Nephron progenitor cell (in vitro differentiated cells): ENCODE measurements around the gene ATP8B3.

Experiments used
- DNase-seq: peaks from one replicate; pipeline ENCODE4 v3.0.0; 2021
- H3K27ac Mint-ChIP-seq: 2 replicates; pipeline ENCODE4 v1.8.0; 2021; ENCODE audit warnings: mild to moderate bottlenecking, moderate library complexity, mixed read lengths
- H3K27me3 Mint-ChIP-seq: 2 replicates; pipeline ENCODE4 v1.8.0; 2021; ENCODE audit warnings: mild to moderate bottlenecking, low read depth, mixed read lengths; ENCODE audit not compliant: poor library complexity
- H3K36me3 Mint-ChIP-seq: 2 replicates; pipeline ENCODE4 v1.8.0; 2021; ENCODE audit warnings: low read depth, mixed read lengths
- H3K4me1 Mint-ChIP-seq: 2 replicates; pipeline ENCODE4 v1.8.0; 2021; ENCODE audit warnings: mixed read lengths
- H3K4me3 Mint-ChIP-seq: 2 replicates; pipeline ENCODE4 v1.8.0; 2021; ENCODE audit warnings: mild to moderate bottlenecking, moderate library complexity, mixed read lengths
- H3K9me3 Mint-ChIP-seq: 2 replicates; pipeline ENCODE4 v1.8.0; 2021; ENCODE audit warnings: mild to moderate bottlenecking, moderate library complexity, mixed read lengths
- TF ChIP-seq, protein P1 (sequence below): fragments of 200-600 bp; sonication (generic); IDR thresholded peaks from 2 replicates; pipeline ENCODE4 v1.5.0; 2021; ENCODE audit warnings: antibody characterized with exemption

ATP8B3 gene

DNA sequence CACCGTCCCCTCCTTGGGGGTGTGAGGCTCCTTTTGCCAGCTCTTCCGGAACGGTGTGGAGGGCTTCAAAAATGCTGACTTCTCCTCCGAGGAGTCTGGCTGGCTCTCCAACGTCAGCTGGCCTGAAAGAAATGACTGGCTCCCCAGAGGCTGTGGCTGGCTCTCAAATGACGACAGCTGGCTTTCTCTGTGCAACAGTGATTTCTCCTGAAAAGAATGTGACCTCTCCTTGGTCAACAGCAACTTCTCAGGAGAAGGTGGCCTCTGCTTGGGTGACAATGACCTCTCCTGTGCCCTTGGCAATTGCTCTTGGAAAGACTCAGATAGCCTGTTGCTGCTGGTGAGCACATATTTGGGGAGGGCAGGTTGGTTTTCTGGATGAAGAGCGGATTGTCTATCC, 29.6 kb downstream of the ATP8B3 start:
- TF ChIP-seq, protein P1, sequence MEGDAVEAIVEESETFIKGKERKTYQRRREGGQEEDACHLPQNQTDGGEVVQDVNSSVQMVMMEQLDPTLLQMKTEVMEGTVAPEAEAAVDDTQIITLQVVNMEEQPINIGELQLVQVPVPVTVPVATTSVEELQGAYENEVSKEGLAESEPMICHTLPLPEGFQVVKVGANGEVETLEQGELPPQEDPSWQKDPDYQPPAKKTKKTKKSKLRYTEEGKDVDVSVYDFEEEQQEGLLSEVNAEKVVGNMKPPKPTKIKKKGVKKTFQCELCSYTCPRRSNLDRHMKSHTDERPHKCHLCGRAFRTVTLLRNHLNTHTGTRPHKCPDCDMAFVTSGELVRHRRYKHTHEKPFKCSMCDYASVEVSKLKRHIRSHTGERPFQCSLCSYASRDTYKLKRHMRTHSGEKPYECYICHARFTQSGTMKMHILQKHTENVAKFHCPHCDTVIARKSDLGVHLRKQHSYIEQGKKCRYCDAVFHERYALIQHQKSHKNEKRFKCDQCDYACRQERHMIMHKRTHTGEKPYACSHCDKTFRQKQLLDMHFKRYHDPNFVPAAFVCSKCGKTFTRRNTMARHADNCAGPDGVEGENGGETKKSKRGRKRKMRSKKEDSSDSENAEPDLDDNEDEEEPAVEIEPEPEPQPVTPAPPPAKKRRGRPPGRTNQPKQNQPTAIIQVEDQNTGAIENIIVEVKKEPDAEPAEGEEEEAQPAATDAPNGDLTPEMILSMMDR: no peak
- Mint-ChIP-seq H3K27ac (no peak overlapping the region), H3K36me3 (no peaks in the 10 kb centered on the region), H3K9me3 (peaks cover 33% of the 10 kb centered on the region), H3K4me3 (no peak overlapping the region), H3K27me3 (peaks cover 100% of the 10 kb centered on the region), H3K4me1 (no peaks in the 10 kb centered on the region)
- no peak for DNase-seq

DNA sequence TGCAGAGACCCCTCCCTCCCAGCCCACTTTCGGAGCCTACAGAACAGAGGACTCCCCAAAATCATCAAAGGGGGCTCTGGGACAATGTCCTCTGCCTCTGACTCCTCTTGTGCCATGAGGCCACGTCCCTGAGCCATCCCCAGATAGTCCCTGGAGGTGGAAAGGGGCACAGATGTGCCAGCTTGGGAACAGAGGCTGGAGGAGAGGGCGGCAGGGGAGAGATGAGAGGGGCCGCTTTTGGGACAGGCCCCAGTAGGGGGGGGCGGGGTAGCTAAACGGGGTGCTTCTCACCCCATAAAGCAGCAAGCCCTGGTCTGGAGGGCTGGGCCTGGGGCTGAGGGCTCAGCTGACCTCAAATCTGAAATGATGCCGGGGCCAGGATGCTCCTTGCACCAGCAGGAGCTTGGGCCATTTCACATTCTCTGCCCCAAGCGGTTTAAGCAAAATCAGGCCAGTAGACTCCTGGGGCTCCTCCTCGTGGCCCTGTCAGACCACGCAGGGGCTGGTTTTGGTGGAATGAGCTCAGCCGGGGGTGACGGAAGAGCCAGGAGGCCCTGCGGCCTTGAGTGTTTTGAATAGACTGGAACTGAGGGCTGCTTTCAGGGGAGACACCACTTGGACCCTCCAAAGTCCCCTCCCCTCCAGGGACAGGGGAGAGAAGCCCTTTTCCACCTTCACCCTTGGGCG, 31.7 kb downstream of the ATP8B3 start:
- no peaks in the 10 kb centered on the region for H3K4me1 Mint-ChIP-seq

DNA sequence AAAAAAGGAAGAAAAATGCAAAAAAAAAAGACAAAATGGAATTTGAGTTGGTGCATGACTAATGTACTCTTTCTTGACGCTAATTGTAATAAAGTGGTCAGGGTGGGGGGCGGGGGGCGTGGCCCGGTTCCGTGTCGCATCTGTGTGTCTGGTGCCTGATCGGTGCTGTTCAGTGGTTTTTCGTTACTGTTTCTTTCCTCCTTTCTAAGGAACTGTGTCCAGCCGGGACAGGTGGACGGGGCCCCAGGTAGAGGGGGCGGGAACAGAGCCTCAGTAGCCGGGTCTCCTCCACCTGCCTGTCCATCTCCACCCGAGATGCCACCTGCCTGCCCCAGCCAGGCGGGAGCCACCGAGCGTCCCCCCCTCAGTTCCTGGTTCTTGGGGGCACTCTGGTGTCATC, 32.5 kb downstream of the ATP8B3 start:
- Mint-ChIP-seq H3K4me1 (no peaks in the 10 kb centered on the region), H3K36me3 (peaks cover 4% of the 10 kb centered on the region), H3K4me3 (no peak overlapping the region), H3K27ac (no peak overlapping the region), H3K27me3 (peaks cover 100% of the 10 kb centered on the region), H3K9me3 (peaks cover 56% of the 10 kb centered on the region)
- TF ChIP-seq, protein P1: no peak
- no peak for DNase-seq

More for the DNA sequence above, 31.7 kb downstream of the ATP8B3 start:
- Mint-ChIP-seq H3K9me3 (peaks cover 51% of the 10 kb centered on the region), H3K27me3 (peaks cover 100% of the 10 kb centered on the region), H3K36me3 (peaks cover 4% of the 10 kb centered on the region), H3K27ac (no peak overlapping the region), H3K4me3 (no peak overlapping the region)
- TF ChIP-seq, protein P1: no peak
- no peak for DNase-seq

DNA sequence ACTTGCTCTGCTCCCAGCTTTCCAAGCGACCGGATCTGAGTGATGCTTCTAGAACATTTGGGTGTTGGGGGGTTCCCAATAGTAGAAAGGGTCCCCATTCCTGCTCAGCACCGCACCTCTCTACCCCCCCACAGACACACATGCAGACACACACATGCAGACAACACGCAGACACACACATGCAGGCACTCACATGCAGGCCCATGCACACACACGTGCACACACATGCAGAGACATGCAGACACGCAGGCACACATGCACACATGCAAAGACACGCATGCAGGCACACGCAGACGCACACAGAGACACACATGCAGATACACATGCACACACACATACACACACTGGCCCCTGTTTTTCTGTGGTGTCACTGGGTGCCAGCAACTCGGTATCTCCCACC, 34.9 kb downstream of the ATP8B3 start:
- DNase-seq: no peak
- no peak overlapping the region for H3K4me3 Mint-ChIP-seq
- no peak overlapping the region for H3K27ac Mint-ChIP-seq
- H3K9me3 Mint-ChIP-seq: peaks cover 62% of the 10 kb centered on the region
- H3K36me3 Mint-ChIP-seq: peaks cover 4% of the 10 kb centered on the region
- TF ChIP-seq, protein P1: no peak
- H3K4me1 Mint-ChIP-seq: no peaks in the 10 kb centered on the region
- peaks cover 100% of the 10 kb centered on the region for H3K27me3 Mint-ChIP-seq

DNA sequence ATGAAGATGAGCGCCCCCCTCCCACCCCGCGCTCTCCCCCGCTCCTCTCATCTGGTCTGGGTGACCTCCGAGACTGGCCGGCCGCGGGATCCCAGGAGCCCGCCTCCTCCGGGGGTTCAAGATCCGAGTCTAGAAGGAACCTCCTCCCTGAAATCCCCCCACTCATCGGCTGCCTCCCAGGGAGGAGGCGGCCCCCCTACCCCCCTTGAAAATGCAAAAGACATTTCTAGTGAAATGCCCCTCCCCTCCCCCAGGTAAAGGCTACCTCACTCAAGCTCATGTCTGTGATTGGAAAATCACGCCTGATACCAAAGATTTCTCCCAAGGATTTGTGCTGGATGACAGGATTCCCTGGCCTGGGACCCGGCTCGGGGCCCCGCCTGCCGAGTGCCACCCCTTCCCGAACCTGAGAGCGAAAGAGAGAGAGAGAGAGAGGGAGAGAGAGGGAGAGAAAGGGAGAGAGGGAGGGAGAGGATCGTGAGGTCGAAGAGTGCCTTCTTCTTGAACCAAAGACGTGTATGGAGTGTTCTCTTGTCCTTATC, 35.4 kb downstream of the ATP8B3 start:
- TF ChIP-seq, protein P1: no peak
- peaks cover 99% of the 10 kb centered on the region for H3K27me3 Mint-ChIP-seq

More for the DNA sequence above, 35.4 kb downstream of the ATP8B3 start:
- H3K27ac Mint-ChIP-seq: no peak overlapping the region
- no peak for DNase-seq
- no peaks in the 10 kb centered on the region for H3K4me1 Mint-ChIP-seq
- H3K36me3 Mint-ChIP-seq: peaks cover 4% of the 10 kb centered on the region
- no peak overlapping the region for H3K4me3 Mint-ChIP-seq
- peaks cover 60% of the 10 kb centered on the region for H3K9me3 Mint-ChIP-seq
